HG03139 (cell line): ENCODE data around the gene RALGAPA2.

Source experiments
- ATAC-seq: cut with Tn5 transposase; IDR thresholded peaks from one replicate; pipeline ENCODE4 v1.9.1; 2021; ENCODE audit not compliant: unreplicated experiment

RALGAPA2 gene

DNA sequence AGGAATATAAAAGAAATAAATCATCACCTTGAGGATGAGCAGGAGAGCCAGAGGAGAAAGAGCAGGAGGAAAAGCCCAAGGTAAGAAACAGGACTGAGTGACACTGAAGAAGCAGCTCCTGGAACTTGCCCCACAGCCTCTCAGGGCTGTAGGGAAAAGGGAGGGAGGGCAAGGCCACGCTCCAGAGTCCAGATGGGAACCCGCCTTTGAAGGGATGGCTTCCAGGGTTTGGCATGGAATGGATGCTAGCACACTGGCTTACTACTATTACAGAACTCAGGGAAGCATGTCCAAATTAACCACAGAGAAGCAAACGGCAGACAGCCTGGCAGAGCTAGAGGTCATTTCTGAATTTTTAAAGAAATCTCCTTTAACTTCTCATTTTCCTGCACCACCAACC lies 26.8 kb downstream of the RALGAPA2 start:
- no peak for ATAC-seq

- ATAC-seq, result no peak
These were observed 28.7 kb downstream of the RALGAPA2 start for GRCh38 chr20:20683481-20684321.

DNA sequence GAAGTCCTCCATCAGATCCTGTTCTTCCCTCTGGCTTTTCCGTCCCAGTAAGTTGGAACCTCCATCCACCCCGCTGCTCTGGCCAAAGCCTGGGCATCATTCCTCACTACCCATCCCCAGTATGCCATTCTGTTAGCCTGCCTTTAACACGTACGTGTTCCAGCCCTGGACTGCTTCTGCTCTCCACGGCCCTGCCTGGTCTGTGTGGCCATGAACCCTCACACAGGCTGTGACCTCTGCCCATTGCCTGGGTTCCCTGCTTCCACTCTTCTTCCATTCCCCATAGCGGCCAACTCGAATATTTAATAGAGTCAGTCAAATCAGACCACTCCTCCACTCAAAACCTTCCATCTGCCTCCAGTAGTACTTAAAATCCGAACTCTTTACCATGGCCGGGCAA lies 29.4 kb downstream of the RALGAPA2 start:
- ATAC-seq, result no peak

GRCh38 chr20:20680991-20681508 lies 31.4 kb downstream of the RALGAPA2 start:
- ATAC-seq, result no peak

GRCh38 chr20:20679316-20679715 lies 33.1 kb downstream of the RALGAPA2 start:
- no peak for ATAC-seq

GRCh38 chr20:20677186-20677585 lies 35.3 kb downstream of the RALGAPA2 start:
- no peak for ATAC-seq

- ATAC-seq, result peak; percentile 97
These were observed 43.8 kb downstream of the RALGAPA2 start for GRCh38 chr20:20668639-20669038.

GRCh38 chr20:20666359-20666758 lies 46.1 kb downstream of the RALGAPA2 start:
- no peak for ATAC-seq

- ATAC-seq, result no peak
These were observed 46.7 kb downstream of the RALGAPA2 start for GRCh38 chr20:20665606-20666332.

GRCh38 chr20:20664795-20665589 lies 47.5 kb downstream of the RALGAPA2 start:
- no peak for ATAC-seq

DNA sequence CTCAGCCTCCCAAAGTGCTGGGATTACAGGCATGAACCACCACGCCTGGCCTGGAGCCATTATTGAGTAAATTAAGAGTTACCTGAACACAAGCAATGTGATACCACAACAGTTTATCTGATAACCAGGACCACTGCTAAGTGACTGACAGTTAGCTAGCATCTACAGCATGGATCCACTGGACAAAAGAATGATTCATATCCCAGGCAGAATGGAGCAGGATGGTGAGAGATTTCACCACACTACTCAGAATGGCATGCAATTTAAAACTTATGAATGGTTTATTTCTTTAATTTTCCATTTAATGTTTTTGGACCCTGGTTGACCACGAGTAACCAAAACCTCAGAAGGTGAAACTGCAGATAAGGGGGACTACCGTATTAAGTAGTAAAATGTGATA lies 48.6 kb downstream of the RALGAPA2 start:
- no peak for ATAC-seq

DNA sequence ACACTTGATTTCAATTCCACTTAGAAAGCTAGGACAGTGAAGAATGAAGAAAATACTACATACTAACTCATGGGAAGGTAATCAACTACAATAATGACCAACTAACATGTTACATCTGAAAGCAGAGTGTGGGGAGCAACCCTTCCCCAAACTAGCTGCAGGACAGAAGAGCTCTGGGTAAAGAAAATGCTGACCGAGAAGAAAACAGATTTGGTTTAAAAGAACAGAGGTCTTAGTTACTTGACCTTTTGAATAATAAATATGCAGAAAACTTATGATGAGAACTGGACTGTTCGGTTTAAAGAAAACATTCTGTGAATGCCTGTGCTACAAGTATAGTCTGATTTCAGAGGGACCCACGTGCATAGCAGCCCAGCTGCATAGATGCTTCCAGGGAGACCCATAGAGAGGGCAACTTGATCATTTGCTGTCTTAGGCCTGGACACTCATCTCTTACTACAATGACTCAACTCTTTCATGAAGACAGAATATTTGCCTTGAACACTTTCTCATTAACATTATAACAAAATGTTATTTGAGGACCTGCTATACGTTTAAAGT lies 53.5 kb downstream of the RALGAPA2 start:
- ATAC-seq, result no peak

DNA sequence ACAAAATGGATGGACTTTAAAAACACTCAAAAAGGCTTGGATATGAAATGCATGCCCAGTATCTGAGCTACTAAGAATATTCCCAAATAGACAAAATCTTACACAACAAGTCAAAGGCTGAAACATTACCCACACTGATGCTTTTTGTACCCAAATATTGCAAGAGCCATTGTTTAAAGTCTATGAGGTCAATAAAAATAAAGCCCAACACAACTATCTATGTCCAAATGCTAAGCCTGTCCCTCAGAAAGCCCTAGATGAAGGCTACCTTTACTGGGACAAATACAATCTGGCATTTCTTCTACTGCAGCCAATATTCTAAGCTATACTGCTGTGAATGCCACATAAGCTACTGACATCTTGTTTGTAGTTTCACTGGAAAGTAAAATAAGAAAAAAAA lies 54.3 kb downstream of the RALGAPA2 start:
- ATAC-seq, result no peak

- ATAC-seq, result no peak
These were observed 55.4 kb downstream of the RALGAPA2 start for GRCh38 chr20:20657092-20657491.

DNA sequence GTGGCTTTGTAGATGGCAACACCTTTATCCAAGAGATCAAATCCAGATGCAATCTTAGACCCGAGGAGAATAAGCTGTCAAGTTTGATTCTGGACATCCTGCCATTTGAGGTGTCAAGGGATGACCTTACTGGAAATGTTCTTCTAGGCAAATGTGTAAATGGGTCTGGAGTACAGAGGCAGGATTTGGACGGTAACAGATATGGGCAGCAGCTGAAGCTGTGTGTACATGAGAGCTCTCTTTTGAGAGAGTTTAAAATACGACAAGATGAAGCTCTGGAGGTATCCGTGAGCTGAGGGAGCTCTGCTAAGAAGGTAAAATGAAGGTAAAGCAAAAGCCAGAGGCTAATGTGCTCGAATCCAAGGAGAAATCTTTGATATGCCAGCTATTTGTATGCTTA lies 56.6 kb downstream of the RALGAPA2 start:
- ATAC-seq, result no peak

- ATAC-seq, result no peak
These were observed 62.5 kb downstream of the RALGAPA2 start for GRCh38 chr20:20649945-20650344.

- ATAC-seq, result no peak
These were observed 68.5 kb downstream of the RALGAPA2 start for GRCh38 chr20:20643927-20644326.

DNA sequence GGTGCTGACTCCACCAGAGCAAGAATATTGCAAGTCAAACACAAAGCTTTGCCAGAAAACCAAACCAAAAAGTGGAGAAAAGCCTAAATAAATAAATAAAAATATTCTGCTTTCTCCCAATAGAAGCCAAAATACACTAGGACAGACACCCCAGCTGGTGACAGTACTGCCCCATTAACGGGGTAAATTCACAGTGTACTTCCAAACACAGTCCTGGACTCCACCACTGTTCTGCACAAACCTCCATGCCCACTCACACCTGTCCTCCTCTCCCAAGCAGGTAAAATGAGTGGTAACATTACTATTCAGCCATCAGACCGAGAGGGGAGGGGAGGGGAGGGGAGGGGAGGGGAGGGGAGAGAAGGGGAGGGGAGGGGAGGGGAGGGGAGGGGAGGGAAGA lies 70.7 kb downstream of the RALGAPA2 start:
- ATAC-seq, result no peak

- ATAC-seq, result no peak
These were observed 73.6 kb downstream of the RALGAPA2 start for GRCh38 chr20:20638878-20639277.

DNA sequence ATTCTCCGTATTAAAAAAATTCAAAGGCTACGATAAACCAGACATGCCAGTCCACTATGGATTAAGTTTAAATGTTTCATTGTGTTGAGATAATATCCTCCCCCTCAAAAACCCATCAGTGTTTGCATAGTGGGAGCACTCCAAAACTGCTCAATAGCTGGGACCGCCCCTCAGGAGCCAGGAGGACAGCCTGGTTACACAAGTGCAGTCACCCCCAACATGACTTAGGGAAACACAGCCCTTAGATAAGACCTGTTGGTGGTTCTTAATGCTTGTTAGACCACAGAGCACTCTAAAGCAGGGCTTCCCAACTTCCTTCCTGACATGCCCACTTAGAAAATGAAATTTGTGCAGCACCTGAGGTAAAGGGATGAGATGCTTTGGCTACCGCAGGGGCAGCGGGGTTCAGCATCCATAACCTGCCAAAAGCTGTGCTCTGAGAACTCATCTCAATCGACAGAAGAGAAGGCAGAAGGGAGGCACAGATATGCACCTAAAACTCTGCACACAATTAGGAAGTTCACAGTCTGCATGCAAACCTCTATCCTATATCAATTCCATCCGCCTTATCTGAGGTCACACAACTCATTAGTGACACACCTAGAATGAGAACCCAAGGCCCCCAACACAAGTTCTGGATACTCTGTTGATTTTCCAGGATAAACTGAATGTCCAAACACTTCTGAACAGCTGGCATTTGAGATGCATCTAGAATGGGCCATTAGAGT lies 74.3 kb downstream of the RALGAPA2 start:
- no peak for ATAC-seq
